ENCODE data around the gene PRR7.
"Not testable (repeated sequence)": the region's sequence is repeated elsewhere in the genome, so short reads cannot be mapped to it uniquely, and the experiment has no call there.

PRR7 gene

DNA sequence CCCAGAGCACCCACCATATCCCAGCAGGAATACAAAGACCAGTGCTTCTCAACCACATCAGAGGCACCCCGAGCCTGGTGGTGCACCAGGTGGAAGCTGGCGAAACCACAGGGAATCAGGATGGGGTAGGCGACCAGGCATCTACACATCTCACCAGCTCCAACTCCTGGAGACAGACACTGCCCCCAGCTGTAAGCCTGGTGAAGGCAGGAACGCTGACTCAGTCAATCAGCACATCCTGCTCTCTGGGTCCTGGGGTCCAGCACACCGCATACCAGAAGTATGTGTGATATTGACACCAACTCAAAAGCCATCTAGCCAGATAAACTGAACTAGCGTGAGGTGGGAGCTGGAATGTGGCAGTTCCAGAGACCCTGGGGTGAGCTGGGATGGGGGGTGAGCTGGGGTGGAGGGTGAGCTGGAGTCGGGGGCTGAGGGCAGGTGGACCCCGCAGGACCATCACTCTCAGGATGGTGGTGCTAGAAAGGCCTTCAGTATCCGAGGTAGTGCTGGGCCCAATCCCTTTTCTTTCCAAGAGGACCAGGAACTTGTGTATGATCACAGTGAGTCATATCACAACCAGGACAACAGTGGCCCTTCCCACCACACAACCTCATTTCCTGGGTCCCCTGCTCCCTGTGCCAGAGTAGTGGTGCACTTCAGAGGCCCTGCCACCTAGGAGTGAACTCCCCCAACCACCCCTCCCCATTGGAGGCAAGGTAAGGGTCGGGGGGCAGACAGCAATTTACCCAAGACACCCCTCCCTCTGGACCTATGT is 24.3 kb downstream of the PRR7 start:
- DNase-seq = no peak

GRCh38 chr5:177471610-177472356 is 25.2 kb downstream of the PRR7 start:
- no peak for DNase-seq

GRCh38 chr5:177472460-177473442 is 26.1 kb downstream of the PRR7 start:
- DNase-seq = peak; percentile 76

- peak; percentile 77 for DNase-seq
These were observed 26.9 kb downstream of the PRR7 start, which contains the start of gene DBN1 for GRCh38 chr5:177473443-177474001. Gene DBN1, minus strand, starts transcription at chr5:177473634. Its CDS starts 113 bp downstream, at chr5:177473521.

DNA sequence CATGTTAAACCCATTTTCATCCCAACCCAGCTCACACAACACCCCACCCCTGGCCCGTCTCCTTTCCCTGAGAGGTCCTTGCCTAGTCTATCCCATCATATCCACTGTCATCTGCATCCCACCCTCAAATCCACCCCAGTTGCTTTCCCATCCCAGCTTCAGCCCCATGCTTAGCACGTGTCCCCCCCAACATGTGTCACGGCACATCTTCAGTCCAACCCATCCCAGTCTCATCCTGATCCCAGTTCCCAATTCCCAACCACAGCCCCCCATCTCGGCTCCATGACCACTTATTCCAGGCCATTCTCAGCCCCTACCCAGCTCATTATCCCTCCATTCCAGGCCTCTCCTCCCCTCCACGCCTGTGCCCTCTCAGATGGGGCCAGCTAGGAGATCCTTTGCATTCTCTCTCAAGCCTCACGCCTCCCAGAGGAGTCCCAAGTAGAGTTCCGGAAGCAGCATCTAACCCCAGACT is 27.4 kb downstream of the PRR7 start:
- no peak for DNase-seq

DNA sequence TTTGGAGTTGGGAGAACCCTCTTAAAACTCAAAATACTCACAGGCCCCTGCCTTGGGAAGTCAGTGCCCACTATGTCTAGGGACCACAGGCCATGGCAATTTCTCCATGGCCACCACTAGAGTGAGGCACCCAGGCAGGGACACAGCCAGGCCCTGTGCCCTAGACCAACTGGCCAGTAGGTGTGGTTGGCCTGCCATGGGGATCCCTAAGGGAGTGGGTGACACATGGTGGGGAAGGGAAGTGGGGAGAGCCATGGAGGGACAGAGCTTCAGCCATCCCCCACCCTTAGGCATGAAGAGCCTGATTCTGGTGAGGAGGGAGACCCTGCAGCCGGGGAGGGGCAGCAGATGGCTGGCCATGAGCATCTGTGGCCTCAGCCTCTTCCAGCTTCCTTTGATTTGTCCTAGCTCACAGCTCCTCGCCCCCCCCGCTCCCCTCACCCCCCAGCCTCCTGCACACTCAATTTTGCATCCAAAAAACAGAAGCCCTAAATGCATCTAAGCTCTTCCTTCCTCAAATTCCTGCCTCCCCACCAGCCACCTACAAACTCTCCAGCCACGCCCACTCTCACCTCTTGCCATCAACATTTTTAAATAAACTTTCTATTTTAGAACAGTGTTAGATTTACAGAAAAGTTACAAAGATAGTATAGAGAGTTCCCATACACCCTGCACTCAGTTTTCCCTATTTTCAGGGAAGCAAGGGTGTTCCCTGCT is 28.4 kb downstream of the PRR7 start:
- no peak for DNase-seq

DNA sequence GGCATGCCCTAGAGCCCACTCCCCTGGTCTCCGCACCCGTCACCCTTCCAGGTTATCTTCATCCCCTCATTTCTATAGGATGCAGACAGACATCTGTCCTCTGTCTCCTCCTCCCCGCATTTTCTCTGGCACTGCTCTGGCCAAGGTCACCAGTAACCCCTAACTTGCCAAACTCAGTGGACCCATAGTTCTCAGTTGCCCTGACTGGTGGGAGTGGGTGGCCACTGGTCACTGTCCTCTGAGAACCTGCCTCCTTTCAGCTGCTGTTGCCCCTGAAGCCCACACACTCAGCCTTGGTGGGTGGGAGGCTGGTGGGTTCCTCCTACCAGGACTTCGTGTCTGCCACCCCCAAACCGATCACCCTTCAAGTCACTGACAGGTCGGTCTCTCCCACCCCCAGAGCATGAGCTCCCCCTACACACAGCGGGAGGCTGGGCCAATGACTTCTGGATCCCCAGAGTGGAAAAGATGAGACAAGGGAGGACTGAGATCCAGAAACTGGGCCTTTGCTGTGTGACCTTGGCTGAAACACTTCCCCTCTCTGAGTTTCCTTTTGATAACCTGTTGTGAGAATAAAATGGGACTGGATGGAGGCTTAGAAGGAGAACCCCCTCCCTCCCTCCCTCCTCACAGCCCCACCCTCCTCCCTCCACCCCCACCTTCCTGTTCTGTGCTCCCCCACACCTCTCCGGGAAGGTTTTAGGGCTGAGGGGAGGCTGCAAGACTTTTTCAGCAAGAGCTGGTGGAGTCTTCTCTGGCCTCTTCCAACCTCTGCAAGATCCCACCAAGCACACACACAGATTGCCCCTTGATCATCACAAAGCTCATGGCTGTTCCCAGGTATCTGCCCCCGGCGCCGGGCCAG is 29.2 kb downstream of the PRR7 start:
- no peak for DNase-seq

GRCh38 chr5:177476531-177477233 is 30.1 kb downstream of the PRR7 start:
- DNase-seq = no peak

DNA sequence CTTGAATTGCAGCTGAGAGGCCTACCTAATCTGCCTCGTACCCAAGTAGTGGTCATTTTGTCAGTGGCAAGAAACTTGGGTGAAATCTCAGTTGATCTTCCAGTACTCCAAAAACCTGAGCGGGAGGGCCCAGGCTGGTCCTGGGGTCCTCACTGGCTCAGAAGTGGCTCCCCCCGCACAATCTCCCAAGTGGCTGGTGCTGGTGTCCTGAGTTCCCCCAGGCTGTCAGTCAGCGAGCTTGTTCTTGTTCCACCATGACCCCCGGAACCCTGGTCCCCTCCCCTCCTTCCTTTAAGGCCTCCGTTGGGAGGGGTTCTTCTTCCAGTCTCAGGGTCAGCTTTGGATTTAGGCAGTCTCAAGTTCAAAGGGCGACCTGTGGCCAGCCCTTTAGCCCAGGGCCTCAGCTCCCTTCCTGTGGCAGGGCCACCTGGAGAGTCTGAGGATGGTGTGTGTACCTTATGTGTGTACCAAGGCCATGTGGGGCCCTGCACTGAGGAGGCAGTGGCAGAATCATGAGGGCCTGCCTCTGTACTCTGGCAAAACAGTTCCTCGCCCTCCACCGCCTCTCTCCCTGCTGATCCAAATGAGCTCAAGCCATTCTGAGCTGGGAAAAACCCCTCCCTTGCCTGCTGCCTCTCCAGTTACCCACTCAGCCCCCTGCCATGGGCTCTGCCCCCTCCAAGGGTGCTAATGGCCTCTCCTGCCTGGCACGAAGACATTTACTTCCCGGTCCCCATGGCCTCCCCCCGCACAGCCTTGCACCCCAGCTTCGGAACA is 31.3 kb downstream of the PRR7 start:
- no peak for DNase-seq

GRCh38 chr5:177478711-177479646 is 32.4 kb downstream of the PRR7 start:
- no peak for DNase-seq

GRCh38 chr5:177479774-177480173 is 33.2 kb downstream of the PRR7 start:
- DNase-seq = no peak

DNA sequence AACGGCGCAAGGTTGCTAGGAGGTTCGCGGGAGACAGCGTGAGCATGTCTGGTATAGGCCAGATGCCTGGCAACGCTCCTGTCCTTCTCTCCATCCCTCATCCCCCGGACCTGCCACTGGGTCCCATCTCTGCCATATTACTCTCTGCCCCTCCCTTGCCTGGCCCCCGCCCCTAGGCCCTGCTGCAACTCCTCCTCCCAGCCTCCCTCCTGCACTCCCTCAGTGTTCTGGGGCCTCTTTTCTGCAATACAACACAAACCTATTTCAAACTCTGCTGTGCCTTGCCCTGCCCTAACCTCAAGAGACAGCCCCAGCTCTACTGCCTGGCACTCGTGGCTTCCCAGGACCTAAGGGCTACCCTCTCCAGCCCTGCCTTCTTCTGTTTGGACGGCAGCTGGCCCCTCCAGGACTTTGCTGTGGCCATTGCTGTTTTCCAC is 35.8 kb downstream of the PRR7 start:
- DNase-seq = no peak

- no peak for DNase-seq
These were observed 36.4 kb downstream of the PRR7 start for GRCh38 chr5:177483042-177483441.

- DNase-seq = no peak
These were observed 37.6 kb downstream of the PRR7 start for GRCh38 chr5:177483994-177484901.

DNA sequence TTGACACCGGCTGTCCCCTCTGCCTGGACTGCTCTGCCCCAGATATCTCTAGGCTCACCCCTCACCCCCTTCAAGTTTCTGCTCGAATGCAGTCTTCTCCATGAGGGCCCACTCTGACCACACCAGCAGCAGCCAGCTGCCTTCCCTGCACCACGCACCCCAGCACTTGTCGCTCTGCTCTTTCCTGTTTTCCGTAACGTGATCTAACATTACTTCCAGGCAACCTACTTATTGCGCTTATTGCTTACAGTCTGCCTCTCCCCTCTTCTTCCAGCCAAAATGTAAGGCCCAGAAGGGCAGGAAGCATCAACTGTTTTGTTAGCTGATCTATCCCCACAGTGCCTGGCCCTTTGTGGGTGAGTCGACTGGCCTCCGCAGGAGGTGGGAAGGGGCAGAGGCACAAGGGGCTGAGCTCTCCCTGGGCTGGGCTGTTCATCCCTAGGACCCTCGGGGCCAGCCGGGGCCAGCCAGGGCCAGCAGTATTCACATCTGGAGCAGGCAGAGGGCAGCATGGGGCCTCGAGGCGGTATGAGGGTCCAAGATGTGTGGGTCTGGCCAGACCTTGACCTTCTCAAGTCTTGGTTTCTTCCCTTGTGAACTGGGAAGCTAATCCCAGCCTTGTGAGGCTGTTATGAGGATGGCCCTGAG is 38.4 kb downstream of the PRR7 start:
- DNase-seq = no peak

DNA sequence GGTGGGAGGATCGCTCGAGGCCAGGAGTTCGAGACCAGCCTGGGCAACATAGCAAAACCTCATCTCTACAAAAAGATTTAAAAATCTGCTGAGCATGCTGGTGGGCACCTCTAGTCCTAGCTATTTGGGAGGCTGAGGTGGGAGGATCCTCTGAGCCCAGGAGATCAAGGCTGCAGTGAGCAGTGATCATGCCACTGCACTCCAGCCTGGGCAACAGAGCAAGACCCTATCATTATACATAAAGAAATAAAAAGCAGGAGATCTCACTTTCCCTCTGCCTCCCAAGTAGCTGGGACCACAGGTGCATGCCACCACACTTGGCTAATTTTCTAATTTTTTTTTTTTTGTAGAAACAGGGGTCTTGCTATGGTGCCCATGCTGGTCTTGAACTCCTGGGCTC is 39.1 kb downstream of the PRR7 start:
- DNase-seq = not testable (repeated sequence)
